Measurements from ENCODE around the gene DYNC1I2.

Gene DYNC1I2

DNA sequence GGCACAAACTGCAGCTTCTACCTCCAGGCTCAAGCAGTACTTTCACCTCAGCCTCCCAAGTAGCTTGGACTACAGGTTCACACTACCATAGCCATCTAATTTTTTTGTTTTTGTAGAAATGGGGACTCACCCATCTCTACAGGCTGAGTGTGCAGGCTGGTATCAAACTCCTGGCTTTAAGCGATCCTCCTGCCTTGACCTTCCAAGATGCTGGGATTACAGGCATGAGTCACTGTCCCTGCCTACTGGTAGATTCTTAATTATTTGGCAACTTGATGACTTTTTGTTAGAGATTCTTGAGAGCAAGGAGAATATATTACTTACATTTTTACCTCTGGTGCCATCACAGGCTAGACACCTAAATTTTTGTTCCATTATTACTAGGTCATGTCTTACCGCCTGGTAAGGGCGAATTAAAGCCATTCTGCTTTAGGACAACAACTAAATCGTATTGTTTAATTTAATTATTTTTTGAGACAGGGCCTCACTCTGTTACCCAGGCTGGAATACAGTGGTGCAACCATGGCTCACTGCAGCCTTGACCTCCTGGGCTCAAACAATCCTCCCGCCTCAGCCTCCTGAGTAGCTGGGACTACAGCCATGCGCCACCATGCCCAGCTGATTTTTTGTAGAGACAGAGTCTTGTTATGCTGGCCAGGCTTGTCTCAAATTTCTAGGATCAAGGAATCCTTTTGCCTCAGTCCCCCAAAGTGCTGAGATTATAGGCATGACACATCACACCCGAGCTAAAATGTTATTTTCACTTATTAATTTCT lies 15.7 kb downstream of the DYNC1I2 start:
- TF ChIP-seq, protein P1, sequence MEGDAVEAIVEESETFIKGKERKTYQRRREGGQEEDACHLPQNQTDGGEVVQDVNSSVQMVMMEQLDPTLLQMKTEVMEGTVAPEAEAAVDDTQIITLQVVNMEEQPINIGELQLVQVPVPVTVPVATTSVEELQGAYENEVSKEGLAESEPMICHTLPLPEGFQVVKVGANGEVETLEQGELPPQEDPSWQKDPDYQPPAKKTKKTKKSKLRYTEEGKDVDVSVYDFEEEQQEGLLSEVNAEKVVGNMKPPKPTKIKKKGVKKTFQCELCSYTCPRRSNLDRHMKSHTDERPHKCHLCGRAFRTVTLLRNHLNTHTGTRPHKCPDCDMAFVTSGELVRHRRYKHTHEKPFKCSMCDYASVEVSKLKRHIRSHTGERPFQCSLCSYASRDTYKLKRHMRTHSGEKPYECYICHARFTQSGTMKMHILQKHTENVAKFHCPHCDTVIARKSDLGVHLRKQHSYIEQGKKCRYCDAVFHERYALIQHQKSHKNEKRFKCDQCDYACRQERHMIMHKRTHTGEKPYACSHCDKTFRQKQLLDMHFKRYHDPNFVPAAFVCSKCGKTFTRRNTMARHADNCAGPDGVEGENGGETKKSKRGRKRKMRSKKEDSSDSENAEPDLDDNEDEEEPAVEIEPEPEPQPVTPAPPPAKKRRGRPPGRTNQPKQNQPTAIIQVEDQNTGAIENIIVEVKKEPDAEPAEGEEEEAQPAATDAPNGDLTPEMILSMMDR (IDR thresholded peaks at IDR 0.05; ENCODE audit: low read depth, low read length) = no peak
- no peak overlapping the region for H3K4me3 ChIP-seq (ENCODE audit: low read depth, low read length)

DNA sequence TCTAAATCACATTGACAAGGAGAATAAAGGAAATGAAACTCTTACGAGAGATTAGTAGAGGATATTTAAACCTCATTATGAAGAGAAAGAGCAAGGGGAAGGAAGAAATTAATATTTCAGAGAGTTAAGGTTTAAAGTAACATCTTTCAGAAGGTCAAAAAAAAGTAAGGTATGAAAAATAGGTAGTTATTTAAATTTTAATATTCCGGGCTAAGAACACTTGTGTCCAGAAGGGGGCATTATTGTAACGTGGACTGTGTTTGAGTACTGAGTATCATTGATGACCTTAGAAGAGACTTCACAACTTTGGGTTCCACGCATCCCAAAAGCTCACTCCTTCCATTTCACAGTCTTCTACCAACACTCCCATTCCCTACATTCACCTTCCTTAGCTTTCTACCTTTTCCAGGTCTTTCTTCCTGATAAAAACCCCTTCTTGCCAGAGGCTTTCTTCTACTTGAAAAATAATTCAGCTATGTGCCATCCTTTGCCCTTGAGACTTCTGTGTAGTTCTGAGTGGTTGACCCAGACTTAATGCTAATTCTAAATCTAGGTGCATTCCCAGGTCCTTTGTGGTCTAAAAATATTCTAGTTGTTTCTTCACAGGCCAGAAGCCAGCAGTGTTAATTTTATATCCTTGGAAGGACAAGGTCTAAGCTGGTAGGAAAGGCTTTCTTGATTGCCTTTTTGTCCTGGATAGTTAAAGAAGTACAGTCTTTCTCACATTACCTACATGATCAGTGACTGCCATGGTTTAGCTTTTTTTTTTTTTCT lies 16.5 kb downstream of the DYNC1I2 start:
- H3K4me3 ChIP-seq (ENCODE audit: low read depth, low read length) = no peak overlapping the region
- TF ChIP-seq, protein P1 (IDR thresholded peaks at IDR 0.05; ENCODE audit: low read depth, low read length) = peak; percentile 23; the same call in 1 of the 2 replicates

DNA sequence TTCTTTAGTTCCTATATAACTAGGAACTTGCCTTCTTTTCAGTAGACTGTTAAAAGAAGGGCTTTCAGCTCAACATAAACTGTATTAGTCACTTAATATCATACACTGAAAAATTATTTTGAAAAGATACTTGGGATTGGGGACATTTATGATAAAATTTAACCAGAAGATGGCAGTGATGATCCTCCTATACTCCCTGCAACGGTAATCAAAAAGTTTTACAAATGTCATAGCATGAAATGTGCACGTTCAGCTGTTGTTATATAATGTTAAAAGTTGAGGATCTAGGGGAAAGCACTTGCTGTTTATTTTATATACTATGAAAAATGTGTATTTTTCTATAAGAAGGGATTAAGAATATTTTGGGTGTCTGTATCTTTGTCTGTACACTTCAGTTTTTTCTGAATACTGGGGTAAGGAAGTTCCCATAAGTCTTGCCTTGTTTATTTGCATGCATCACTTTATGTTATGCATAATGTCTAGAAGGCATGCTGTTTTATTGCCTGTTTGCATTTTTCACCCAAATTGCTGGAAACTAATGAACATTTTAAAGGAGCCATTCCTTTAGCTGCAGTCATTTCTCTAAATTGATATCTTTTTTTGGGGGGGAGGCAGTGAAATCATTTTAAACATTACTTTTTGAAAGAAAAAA lies 19.0 kb downstream of the DYNC1I2 start:
- H3K4me3 ChIP-seq (ENCODE audit: low read depth, low read length) = no peak overlapping the region
- TF ChIP-seq, protein P1 (IDR thresholded peaks at IDR 0.05; ENCODE audit: low read depth, low read length) = no peak

DNA sequence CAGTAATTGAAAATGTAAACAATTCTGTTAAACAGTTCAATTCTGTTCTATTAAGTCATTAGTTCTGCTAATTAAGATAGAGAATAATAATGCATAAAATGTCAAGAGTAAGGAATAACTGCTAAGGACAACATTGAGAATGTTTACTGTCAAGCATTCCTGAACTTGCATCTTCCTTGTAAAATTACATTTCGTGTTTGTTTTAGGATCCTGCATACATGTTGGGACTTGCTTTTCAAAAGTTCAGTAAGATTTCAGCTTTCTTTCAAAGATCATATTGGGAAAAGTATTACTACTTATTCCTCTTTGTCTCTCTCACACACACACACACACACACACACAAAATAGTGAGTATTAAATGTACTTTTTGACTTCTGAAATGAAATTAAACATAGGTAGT lies 20.5 kb downstream of the DYNC1I2 start:
- H3K4me3 ChIP-seq (ENCODE audit: low read depth, low read length) = no peak overlapping the region
- TF ChIP-seq, protein P1 (IDR thresholded peaks at IDR 0.05; ENCODE audit: low read depth, low read length) = no peak

DNA sequence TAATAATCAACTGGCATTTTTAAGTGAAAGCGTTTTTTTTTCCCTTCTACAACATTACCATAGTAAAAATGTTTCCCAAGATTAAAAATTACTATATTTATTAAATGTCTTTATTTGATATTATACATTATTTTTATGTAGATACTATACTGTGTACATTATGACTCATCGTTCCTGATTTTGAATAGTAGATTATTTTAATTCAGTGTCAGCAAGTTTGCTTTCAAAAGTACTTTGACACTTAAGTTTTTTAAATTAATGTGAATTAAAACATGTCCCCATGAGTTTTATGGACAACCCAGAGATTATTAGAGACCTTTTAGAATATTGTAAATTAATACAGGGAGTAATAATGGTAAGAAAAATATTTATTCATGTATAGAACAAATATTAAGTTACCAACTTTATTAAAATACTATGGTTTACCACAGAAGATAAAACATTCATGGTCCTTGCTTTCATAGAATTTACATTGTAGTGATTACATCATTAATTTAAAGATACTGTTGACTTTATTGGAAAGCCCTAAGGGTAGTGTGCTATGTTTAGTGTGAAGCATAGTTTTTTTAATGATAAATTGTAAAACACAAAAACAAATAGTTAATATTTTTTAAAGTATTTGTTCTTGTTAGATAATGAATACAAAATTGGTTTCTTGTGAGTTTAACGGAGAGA lies 21.9 kb downstream of the DYNC1I2 start:
- no peak overlapping the region for H3K4me3 ChIP-seq (ENCODE audit: low read depth, low read length)
- TF ChIP-seq, protein P1 (IDR thresholded peaks at IDR 0.05; ENCODE audit: low read depth, low read length) = no peak

DNA sequence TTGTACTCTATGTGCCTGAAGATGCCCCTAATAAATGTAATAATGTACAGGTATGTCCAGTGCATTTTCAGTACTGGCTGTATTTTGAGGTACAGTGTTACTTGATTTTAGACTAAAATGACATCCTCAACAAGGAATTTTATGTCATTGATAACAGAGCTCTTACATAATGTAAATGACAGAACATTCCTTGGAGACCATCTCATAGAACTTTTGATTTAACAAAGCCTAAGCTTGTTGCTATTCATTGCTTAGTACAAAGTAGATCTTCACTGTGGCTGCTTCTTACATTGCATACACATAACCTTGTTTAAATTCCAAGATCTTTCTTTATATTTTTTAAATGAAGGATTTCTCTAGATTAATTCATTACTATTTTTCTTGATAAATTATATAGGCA lies 24.1 kb downstream of the DYNC1I2 start:
- no peak overlapping the region for H3K4me3 ChIP-seq (ENCODE audit: low read depth, low read length)
- TF ChIP-seq, protein P1 (IDR thresholded peaks at IDR 0.05; ENCODE audit: low read depth, low read length) = no peak
